ENCODE data around the gene STXBP1.
"Not testable (repeated sequence)": the region's sequence is repeated elsewhere in the genome, so short reads cannot be mapped to it uniquely, and the experiment has no call there.

The STXBP1 gene

GRCh38 chr9:127578627-127578951 lies 33.5 kb upstream of the STXBP1 start:
- DNase-seq, result no peak

DNA sequence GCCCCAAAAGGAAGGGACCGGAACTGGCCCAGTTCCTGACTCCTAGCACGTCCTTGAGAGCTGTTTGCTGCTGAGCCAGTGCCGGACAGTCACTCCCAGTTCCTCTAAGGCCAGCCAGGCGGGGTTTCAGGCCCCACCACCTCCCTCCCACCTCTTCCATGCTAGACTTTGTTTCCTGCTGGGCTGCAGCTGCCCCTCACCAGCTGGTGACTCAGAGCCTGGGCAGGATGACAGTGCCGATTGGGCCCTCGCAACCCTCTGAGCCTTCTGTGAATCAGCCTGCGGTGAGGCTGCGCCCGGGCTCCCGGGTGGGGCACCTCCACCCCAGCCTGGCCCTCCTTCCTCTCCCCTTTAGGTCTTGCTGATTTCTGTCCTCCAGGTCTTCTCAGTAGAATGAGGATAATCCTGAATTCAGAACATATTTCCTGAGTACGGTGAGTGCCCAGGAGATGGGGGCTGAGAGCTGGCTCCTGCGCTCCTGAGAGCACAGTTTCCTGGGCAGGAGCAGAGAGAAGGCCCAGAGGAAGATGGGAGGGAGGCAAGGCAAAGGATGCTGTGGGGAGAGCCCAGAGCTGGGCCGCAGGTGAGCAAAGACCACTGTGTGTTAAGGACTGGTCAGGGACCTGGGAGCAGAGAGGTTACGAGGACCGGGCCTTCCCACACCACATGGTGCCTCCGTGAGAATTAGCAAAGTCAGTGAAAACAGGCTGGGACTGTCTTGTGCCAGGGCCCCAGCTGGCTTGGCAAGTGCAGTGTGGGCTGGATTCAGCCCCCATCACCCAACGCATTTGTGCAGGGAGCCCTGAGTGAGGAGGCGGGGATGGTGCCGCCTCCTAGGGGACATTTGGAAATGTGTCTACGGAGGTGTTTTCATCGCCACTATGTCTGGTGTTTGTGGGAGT lies 32.9 kb upstream of the STXBP1 start:
- peak; percentile 93 for DNase-seq

DNA sequence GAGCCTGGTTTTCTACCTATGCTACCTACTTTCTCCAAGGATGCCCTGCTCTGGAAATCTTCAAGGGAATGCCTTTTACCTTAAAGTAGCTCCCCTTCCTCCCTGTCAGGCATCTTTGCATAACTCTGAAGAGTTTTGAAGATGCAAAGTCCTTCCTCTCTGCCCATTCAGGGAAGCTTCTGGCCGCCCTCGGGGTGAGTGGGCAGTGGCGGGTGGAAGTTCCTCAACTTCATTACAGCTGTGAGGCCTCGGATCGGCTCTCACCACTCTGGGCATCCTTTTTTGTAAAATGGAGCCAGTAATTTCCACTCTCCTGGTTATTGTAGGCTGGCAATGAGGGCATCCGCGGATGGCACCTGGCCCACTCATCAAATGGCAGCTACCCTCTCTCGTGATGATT lies 31.7 kb upstream of the STXBP1 start:
- no peak for DNase-seq

DNA sequence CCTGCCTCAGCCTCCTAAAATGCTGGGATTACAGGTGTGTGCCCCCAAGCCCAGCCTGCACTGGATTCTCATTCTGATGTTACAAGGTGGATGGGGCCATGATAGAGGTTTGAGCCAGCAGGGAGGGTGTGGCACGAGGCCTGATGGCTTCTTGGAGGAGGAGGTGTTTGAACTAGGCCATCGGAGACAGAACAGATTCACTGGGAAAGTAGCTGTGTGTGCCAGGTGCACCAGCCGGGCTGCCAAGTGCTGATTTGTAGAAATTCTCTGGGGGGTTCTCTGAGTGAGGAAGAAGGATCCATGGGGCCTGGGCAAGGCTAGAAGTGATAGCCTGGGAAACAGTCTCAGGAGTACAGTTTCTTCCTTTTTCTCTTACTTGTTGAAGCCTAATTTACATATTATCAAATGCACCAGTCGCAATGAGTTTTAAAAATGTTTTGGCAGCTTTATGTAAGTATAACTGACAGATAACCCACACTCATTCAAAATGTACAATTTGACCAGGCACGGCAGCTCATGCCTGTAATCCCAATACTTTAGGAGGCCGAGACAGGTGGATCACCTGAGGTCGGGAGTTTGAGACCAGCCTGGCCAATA lies 31.1 kb upstream of the STXBP1 start:
- DNase-seq, result no peak

- DNase-seq, result not testable (repeated sequence)
Measured at GRCh38 chr9:127584474-127584805, 27.6 kb upstream of the STXBP1 start.

DNA sequence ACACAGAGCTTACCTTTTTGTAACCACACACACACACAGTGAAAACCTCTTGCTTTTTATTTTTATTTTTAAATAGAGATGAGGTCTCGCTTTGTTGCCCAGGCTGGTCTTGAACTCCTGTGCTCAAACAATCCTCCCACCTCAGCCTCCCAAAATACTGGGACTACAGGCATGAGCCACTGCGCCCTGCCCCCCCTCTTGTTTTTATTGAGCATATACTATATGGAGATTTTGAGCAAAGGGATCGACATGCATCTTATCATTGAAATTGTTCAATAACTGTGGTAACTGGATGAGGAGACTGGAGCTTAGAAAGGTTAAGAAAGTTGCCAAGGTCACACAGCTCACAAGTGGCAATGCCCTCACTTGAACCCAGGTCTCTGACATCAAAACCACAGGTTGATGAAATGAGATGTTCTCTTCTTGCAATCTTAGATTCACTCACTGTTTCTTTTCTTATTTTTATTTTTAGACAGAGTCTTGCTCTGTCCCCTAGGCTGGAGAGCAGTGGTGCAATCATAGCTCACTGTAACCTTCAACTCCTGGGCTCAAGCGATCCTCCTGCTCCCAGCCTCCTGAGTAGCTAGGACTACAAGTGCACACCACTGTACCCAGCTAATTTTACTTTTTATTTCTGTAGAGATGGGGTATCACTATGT lies 26.8 kb upstream of the STXBP1 start:
- DNase-seq, result no peak

DNA sequence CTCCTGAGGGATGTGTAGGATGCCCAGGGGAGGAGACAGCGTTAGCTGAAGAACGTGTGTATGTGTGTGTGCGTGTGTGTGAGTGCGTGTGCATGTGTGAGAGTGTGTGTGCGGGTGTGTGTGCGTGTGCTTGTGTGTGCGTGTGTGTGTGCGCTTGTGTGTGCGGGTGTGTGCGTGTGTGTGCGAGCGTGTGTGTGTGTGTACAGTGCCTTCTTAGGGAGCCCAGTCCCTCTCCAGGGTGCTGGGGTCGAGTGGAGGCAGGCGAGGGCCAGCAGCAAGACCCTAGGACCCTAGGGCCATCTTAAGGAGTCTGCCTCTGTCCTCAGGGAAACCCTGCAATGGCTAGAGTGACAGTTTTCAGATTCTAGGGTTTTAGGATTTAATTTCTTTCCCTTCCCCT lies 26.0 kb upstream of the STXBP1 start:
- DNase-seq, result no peak

GRCh38 chr9:127586537-127586936 lies 25.5 kb upstream of the STXBP1 start:
- DNase-seq, result peak; percentile 69

DNA sequence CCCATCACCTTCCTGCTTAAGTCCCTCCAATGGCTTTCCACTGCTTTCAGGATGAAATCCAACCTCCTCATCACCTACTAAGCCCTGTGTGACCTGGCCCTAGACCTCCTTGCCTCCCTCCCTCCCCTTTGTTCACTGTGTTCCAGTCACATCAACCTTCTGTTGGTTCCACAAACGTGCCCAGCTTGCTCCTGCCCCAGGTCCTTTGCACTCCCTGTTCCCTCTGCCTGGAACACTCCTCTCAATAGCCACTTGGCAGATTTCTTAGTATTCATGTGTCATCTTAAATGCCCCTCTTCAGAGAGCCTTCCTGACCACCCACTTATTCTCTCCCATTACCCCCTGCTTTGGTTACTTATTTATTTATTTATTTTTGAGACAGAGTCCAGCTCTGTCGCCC lies 24.1 kb upstream of the STXBP1 start:
- DNase-seq, result no peak

GRCh38 chr9:127588740-127589506 lies 23.2 kb upstream of the STXBP1 start:
- peak; percentile 59 for DNase-seq

DNA sequence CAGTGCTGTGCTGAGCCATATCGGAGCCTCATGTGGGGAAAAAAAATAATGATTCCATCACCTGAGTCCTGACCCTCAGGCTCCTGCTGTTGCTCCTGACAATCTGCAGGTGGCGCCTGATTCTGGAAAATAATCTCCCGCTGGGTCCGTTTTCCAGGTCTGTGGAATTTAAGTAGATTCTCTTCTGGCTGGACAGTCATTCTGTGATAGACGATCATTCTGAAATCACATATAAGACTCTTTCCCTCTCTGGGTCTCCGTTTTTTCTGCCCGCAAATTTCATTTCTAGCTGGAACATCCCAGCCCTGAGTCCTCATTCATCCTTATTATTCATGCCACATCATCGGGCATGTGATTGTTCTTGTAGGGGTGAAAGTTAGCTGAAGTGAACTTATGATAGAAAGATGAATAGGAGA lies 22.1 kb upstream of the STXBP1 start:
- peak; percentile 88 for DNase-seq

DNA sequence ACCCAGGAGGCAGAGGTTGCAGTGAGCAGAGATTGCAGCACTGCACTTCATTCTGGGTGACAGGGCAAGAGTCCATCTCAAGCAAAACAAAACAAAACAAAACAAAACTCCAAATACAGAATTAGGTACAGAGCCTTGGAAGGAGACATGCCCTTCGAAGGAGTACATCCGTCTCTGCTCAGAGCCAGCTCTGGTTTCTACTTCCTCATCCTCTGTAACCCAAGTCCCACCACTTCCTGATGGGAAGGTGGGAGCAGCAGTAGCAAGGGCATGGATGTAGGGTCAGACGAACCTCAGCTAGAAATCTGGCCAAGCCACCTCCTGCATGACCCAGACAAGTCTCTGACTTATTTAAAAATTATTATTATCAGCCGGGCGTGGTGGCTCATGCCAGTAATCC lies 16.5 kb upstream of the STXBP1 start:
- DNase-seq, result no peak

GRCh38 chr9:127598839-127599549 lies 13.1 kb upstream of the STXBP1 start:
- no peak for DNase-seq

- DNase-seq, result no peak
Measured at GRCh38 chr9:127599550-127599891, 12.6 kb upstream of the STXBP1 start.

GRCh38 chr9:127603226-127603625 lies 8.9 kb upstream of the STXBP1 start:
- no peak for DNase-seq

DNA sequence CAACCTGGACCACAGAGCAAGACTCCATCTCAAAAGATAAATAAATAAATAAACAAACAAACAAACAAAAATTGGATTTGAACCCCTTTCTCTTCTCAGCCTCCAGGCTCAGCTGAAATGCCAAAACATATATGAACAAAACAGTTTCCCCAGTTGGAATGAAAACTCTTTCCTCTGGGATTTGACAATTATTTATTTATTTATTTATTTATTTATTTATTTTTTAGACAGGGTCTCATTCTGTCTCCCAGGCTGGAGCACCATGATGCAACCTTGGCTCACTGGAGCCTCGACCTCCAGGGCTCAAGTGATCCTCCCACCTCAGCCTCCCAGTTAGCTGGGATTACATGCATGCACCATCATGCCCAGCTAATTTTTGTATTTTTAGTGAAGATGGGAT lies 6.0 kb upstream of the STXBP1 start:
- DNase-seq, result no peak

GRCh38 chr9:127608104-127608966 lies 3.7 kb upstream of the STXBP1 start:
- DNase-seq, result peak; percentile 87

DNA sequence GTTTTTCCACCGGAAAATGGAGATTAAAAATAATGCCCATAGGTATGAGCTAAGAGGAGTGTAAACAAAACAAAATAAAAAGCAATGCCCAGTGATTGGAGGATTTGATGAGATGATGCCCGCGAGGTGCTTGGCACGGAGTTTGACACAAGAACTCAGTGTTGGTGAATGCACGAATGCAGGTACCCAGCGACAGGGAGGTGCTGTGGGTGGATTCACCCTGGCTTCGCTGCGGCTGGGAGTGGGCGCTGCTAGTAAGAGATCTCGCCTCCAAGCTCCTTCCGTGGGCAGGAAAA lies 526 bp upstream of the STXBP1 start:
- no peak for DNase-seq

- peak; percentile 70 for DNase-seq
Measured at GRCh38 chr9:127612939-127613582, 984 bp downstream of the STXBP1 start.

DNA sequence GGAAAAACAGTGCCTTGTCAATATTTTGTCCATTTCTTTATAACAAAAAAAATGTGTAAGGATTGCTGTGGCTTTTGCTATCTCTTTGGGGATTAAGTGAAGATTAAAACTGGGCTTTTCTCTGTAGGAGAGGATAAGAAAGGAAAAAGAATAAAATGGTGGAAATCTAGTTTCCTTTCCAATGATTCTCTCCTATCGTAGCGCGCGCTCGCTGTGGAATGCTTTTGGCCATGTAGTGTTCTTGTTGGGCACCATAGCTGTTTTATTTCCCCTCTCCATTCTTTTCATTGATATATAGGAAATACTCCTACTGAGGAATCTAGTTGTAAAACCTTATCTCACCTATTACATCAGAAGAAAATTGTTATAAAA lies 1.5 kb downstream of the STXBP1 start:
- DNase-seq, result no peak

DNA sequence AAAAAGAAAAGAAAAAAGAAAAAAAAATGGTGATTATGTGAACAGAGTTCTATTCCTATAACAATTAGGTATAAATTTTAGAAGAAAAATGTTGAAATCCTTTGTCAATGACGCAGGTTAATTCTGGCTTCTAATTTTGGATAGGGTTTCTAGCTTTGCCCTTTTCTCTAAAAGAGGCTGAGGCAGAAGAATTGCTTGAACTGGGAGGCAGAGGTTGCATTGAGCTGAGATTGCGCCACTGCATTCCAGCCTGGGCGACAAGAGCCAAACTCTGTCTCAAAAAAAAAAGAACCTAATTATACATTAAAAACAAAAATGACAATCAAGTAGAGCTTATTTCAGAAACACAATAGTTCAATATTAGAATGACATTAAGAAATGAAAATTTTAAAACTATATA lies 2.9 kb downstream of the STXBP1 start:
- no peak for DNase-seq
